Cardiac fibroblast (primary cell): ENCODE results near the gene MBP.

ENCODE experiments used
- DNase-seq, 2 donors: peaks; one replicate each; pipeline versions ENCODE4 v3.0.0 to v3.0.0-alpha.2; 2010; ENCODE audit warnings: low read depth in 2 of 2
- H3K4me3 ChIP-seq, 2 donors: replicated peaks in 1 of 2; 1 replicate in 1 of 2; 2 replicates in 1 of 2; pipeline ENCODE4 v1.5.1; 2011; ENCODE audit warnings: low read depth in 2 of 2, low read length in 2 of 2, mild to moderate bottlenecking in 2 of 2, moderate library complexity in 1 of 2
- CTCF ChIP-seq: IDR thresholded peaks from one replicate; pipeline ENCODE4 v1.5.1; 2011; ENCODE audit warnings: low read depth, mild to moderate bottlenecking, low read length, inconsistent platforms

MBP gene

GRCh38 chr18:77008576-77009315, 123.8 kb downstream of the MBP start:
- TF ChIP-seq CTCF, result no peak
- no peak for DNase-seq
- H3K4me3 ChIP-seq, result no peak overlapping the region

GRCh38 chr18:77008006-77008405, 124.6 kb downstream of the MBP start:
- no peak overlapping the region for H3K4me3 ChIP-seq
- no peak for TF ChIP-seq CTCF
- no peak for DNase-seq

GRCh38 chr18:77007251-77007650, 125.3 kb downstream of the MBP start:
- H3K4me3 ChIP-seq, result no peak overlapping the region
- no peak for TF ChIP-seq CTCF
- DNase-seq, result no peak

GRCh38 chr18:77006305-77007175, 126.0 kb downstream of the MBP start:
- H3K4me3 ChIP-seq, result no peak overlapping the region
- DNase-seq, result no peak
- TF ChIP-seq CTCF, result no peak

- no peak for DNase-seq
- TF ChIP-seq CTCF, result no peak
- H3K4me3 ChIP-seq, result no peak overlapping the region
Observed at GRCh38 chr18:77005651-77006195, 126.9 kb downstream of the MBP start.

- TF ChIP-seq CTCF, result no peak
- no peak overlapping the region for H3K4me3 ChIP-seq
- DNase-seq, result no peak
Observed at GRCh38 chr18:77004555-77005380, 127.8 kb downstream of the MBP start.
